Fibroblast of the conjunctiva (primary cell): ENCODE data around the gene ZNG1C.
"Not testable (repeated sequence)": the region's sequence is repeated elsewhere in the genome, so short reads cannot be mapped to it uniquely, and the experiment has no call there.

Experiments
- DNase-seq: peaks from one replicate; pipeline ENCODE4 v3.0.0-alpha.2; 2010; ENCODE audit warnings: low read depth

ZNG1C gene

DNA sequence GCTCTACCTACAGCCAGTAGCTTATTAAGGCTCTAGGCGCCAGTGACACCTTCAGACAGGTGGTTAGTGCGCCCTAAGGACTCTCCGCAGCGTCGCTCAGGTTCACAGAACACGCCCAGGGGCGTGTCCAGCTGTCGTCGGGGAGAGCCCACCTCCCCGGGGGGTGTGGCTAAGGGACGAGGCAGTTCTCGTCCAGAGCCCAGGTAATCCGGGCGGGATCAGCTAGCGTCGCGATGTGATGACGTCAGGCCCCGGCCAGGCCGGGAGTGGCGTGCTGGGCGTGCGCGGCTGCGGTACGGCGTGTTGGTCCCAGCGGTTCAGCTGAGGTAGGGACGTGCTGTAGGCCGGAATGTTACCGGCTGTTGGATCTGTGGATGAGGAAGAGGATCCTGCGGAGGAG is at the start of gene ZNG1C:
Gene ZNG1C (plus strand): TSS at position 301 of the 400 bp plus-strand sequence. CDS start 49 bp downstream, at position 350.
- DNase-seq: not testable (repeated sequence)

DNA sequence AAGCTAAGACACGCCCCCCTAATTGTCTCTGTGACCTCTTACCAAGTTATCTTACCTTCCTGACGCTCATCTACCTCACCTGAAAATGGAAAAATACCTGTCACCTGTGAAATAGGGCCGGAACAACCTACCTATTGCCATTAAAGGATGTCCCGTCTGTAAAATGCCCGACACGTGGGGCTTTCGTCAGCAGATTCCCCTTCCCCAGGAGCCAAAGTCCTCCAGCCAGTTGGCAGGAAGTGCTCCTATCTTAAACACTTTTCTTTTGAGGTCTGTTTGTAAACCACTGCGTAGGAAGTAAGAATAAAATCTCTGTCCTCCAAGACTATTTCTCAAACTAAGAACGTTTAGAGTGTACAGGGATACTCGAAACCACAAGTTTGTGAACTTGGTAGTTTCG is 654 bp downstream of the ZNG1C start:
- not testable (repeated sequence) for DNase-seq

DNA sequence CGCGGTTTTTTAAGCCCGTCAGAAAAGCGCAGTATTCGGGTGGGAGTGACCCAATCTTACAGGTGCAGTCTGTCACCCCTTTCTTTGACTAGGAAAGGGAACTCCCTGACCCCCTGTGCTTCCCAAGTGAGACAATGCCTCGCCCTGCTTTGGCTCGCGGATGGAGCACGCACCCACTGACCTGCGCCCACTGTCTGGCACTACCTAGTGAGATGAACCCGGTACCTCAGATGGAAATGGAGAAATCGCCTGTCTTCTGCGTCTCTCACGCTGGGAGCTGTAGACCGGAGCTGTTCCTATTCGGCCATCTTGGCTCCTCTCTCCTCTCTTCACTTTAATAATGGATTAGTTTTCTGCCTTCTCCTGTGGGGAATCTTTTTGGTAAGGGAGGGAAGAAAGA is 39.3 kb downstream of the ZNG1C start:
- not testable (repeated sequence) for DNase-seq

DNA sequence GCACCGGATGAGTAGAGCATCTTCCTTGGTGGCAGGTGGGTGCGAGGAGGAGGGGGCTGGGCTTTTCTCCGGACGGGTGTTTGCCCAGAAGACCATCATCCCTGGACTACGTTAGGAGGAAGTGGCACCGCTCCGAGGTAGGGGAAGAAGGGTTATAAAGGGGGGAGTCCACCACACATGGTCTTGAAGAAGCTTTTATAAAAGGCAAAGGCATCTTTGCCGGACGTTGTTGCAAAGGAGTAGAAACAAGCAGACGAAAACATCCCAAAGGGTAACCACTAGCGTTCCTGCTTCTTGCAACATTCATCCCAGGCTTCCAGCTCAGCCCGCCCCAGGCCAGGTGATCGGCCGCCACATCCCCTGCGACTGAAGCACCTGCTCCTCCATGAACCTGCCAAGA is 60.8 kb downstream of the ZNG1C start, which contains the start of gene FOXD4L3:
Gene FOXD4L3 (plus strand): TSS at position 301 of the 400 bp plus-strand sequence. CDS start 85 bp downstream, at position 386.
- not testable (repeated sequence) for DNase-seq

DNA sequence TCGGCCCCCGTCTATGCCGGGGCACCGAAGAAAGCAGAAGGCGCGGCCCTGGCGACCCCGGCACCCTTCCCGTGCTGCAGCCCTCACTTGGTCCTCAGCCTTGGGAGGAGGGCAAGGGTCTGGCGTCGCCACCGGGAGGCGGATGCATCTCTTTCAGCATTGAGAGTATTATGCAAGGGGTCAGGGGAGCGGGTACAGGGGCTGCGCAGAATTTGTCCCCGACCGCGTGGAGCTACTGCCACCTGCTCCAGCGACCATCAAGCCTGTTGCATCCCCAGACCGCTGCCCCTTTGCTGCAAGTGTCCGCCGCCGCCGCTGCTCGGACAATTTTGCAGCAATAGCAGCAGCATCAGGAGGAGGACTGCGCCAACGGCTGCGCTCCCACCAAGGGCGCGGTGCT is 62.0 kb downstream of the ZNG1C start:
- not testable (repeated sequence) for DNase-seq

DNA sequence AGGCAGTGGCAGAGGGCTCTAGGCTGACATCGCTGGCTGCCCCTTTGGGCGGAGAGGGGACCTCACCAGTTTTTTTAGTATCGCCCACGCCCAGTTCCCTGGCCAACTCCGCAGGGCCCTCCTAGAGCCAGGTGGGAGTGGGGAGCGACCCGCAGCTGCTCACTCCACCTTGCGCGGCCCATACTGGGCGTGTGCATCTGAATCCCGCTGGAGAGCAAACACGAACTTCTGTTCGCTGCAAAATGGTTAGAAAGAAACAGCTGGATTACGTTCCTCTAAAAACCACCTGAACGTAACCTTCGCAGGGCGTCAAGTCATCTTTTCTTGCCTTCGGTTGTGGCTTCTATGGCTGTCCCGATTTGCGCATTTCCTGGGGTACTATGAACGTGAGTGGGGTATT is 62.4 kb downstream of the ZNG1C start:
- not testable (repeated sequence) for DNase-seq

DNA sequence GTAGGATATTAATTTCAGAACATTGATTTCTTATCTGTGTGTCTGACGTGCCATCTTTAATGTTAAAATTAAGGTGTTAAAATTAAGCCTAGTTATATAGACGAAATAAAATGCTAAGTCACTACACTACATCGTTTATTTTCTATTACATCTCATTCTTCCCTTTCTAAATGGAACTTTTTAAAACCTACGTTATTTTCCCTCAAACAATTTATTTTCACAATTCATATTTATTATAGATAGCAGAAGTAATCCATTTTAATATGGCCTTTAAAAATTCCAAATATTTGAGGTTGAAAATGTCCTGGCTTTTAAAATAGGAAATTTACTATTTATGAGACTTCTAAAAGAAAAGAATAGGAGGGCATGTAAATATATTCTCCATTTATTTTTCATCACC is 63.0 kb downstream of the ZNG1C start:
- not testable (repeated sequence) for DNase-seq

DNA sequence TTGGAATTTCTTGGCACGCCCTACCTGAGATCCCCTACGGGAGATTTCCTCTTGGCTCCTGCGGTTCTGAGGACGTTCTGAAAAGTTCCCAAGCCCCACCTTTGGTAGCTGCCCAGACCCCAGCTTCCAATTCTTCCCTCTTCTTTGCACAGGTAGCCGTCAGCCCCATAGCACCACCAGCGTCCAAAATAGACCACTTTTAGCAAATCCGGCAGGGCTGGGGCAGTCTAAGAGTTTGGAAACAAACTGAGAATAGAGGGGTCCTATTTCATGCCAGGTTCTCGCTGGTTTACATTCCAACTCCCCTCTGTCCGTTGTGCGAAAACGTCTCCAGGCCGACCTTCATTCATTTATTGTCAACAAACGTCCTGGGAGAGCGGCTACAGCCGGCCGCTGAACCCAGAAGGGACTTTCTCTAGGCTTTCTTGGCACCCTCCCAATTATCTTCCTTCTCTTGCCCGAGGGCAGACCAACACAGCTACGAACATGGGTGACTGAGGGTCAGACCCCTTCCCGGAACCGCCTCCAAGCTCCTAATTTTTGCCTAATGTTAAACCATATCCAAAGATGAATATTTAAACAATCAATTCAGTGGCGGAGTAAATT is 64.0 kb downstream of the ZNG1C start:
- not testable (repeated sequence) for DNase-seq

DNA sequence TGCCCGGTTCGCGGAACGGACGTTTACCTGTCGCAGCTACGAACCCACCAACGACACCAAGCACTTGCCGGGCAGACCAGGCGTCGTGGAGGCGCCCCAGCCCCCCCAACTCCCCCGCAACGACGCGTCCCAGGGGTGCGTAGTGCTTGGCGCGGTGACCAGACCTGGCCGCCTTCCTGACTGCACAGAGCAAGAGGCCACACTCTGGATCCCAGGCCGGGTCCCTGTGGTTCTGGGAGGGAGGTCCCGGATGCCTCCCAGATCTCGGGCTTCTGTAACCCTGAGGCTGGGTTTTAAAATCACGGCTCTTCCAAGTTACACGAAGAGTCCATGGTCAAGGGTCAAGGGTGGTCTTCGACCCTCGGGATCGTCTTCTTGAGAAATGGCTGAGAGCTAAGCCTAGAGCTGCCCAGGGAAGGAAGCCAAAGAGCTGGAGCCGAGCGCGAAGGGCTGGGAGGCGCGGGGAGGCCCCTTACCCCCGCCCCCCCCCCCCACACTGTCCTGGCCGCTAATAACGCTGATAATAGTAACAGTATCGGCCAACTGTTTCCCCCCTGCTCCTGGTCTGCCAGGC is 64.7 kb downstream of the ZNG1C start:
- not testable (repeated sequence) for DNase-seq

DNA sequence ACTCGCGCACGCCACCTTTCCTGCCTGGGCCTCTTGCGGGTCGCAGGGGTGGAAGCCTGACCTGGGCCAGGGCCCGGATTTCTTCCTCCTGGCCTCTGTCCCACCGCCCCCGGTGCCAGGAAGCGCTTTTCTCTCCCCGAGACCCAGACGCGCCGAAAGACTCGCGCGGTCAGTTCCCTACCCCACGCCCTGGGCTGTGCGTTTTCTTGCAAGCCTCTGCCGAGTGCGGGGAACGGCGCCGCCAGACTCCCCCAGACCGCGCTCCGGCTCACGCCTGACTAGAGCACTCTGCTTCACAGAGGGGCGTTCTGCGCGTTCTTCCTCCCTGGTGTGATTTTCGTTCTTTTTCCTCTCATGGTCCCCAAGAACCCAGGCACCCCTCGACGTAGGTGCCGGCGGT is 65.3 kb downstream of the ZNG1C start:
- DNase-seq: not testable (repeated sequence)

DNA sequence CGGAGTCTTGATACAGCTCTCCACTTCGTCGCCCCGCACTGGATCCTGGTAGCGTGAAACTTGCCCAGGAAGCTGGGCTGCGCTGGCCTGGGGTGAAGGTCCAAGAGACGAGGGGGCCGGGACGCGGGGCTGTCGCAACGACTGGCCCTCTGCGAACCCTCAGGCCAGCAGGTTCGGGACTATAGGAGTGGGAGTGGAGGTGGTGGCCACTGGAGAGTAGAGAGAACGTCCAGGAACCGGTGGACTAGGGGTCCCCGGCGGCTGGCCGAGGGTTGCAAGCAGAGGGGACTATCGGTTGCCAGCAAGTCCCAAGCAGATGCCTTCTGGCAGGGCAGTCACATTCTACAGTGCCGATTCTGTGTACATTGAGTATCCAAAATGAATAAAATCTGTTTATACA is 65.9 kb downstream of the ZNG1C start:
- DNase-seq: not testable (repeated sequence)

DNA sequence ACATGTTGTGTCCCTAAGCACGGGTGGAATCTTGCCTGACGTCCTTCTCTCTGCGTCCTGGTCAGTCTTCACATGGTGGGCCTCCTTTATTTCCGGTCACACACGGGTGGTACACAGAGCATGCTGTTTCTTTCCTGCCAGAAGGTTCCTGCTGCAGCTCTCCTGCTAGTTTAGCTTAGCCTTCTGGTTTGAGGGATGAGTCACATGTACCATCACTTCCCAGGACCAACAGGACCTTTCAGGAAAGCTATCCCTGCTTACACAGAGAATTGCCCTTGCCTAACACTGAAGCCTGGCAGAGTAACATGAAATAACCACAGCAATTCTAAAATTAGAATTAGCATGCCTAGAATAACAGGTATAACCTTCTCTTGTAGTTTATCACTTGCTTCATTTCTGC is 69.4 kb downstream of the ZNG1C start:
- DNase-seq: not testable (repeated sequence)

DNA sequence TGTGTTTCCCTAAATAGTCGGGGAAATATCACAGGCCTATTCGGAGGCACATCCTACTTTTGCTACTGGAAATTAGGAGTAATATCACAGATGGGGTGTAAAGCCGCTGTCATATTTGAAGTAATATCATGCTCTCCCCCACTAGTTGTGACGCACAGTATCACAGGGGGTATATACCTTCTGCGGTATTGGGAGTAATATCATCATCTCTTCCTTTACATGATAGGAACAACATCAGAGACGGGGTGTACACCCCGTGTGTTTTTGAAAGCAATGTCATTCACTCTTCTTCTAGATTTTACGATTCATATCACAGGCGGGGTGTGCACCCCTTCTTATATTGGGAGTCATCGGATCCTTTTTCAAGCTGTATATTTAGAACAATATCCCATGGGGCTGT is 76.4 kb downstream of the ZNG1C start:
- not testable (repeated sequence) for DNase-seq

DNA sequence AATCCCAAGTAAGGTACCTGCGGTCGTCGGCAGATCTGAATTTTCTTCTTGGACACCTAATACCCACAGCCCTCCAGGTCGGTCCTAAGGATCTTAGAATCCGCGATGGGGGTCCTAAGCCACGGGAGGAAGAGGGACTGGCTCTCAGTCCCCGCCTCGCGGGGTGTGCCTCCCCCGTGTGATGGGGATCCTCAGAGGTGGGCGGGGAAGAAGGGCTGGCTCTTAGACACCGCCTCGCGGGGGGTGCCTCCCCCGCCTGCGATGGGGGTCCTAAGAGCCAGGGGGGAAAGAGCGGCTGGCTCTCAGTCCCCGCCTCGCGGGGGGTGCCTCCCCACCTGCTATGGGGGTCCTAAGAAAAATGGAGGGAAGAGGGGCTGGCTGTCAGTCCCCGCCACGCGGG is 82.0 kb downstream of the ZNG1C start:
- DNase-seq: not testable (repeated sequence)

DNA sequence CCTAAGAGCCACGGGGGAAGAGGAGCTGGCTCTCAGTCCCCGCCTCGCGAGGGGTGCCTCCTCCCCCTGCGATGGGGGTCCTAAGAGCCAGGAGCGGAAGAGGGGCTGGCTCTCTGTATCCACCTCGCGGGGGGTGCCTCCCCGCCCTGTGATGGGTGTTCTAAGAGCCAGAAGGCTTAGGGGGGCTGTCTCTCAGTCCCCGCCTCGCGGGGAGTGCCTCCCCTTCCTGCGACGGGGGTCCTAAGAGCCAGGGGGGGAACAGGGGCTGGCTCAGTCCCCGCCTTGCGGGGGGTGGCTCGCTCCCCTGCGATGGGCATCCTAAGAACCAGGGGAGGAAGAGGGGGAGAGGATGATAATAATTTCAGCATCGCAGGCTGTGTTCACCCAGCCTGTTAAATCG is 82.7 kb downstream of the ZNG1C start:
- not testable (repeated sequence) for DNase-seq

DNA sequence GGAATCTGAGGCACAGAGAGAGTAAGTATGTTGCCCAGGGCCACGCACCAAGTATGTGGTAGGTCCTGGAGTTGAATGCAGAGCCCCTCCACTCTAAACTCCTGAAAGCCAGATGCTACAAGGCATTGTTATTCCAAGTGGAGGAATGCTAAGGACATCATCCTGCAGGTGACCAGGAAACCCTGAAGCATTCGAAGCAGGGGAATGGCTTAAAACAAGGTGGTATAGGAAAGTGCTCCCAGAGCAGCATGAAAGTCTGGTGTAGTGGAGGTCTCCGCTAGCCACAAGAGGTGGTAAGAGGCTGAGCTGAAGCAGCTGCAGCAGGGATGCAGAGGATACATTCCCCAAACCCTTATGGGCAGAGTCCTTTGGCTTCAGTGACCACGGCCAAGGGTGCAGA is 87.3 kb downstream of the ZNG1C start:
- not testable (repeated sequence) for DNase-seq

DNA sequence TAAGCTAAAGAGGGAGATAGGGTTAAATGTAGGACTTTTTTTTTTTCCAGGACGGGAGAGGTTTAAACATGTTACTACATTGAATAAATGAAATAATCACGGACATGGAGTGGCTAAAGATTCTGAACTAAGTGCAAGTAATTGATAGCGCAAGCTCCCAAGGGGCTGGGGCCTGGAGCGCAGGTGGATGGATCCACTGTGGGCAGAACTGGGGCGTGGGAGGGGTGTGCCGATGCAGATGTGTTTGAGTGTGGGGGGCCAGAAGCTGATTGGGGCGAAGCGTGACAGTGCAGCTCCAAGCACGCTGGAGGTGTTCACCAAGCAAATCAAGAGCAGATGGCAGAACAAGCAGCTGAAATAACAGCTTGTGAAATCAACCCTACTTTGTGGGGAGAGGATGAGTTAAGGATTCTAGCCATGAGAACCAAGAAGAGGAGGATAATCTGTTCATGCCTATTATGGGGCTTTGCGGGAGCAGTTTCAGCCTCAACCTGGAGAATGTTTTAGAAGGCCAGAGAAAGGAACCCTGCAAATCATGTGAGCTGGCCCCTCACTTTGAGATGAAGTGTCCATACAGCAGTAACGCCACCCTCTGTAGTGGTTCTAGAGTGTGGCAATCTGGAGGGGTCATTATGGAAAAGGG is 88.9 kb downstream of the ZNG1C start:
- not testable (repeated sequence) for DNase-seq

DNA sequence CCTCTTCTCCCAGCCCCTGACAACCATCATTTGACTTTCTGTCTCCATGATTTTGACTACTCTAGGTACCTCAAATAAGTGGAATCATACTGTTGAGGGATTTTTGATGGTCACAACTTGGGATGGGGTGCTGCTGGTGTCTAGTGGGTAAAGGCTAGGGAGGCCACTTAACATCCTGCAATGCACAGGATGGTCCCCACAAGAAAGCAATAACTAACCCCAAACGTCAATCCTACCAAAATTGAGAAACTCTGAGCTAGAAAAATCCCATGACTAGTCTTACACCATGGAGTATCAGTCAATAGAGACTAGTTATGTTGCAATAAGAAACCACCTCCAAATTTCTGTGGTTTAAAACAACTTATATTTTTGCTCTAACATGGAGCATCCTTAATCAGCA is 90.3 kb downstream of the ZNG1C start:
- not testable (repeated sequence) for DNase-seq

DNA sequence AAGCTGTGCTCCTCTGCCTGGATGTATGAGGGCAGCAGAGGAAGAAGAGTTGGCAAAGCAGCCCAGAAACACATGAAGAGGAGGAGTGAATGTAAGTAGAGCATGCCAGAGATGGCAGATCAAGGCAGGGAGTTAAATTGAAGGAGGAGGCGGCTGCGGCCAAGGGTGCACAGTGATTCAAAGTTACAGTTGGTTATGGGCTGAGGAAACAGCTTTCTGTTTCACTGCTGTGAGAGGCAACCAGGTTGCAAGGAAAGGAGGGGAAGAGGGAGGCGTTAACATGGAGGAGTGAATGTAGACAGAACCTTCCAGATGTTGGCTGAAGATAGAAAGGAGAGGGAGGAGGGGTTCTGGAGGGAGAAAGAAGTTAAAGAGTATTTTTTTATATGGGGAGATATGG is 94.2 kb downstream of the ZNG1C start:
- DNase-seq: not testable (repeated sequence)

DNA sequence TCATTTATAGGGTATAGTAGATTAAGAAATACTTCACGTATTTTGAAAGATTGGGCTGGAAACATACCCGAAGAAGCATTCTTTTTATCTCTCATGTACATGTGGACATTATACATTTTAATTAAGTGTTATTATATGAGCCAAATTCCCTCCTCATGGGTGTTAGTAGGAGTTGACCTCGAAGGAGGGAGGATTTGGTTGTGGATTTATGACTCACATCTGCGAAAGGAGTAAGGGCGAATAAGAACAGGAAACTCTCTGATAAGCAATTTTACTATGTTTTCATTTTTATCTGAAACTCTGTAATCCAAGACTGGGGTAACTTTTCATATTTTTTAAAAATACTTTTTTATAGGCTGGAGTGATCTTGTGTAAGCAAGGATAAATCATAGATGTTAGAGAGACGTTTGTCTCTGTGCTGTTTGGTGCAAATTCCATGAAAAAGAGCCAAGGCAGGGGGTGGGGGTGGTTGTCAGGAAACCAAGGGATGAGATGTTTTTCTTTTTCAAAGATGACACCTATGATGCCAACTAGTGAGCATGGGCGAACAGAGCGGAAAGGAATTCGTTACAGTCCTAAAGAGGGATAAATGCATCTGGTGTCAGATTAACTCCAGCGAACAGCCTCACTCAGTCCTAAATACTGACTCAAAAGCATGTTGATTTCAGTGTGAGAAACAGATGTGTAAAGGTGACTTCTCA is 95.0 kb downstream of the ZNG1C start:
- DNase-seq: not testable (repeated sequence)

DNA sequence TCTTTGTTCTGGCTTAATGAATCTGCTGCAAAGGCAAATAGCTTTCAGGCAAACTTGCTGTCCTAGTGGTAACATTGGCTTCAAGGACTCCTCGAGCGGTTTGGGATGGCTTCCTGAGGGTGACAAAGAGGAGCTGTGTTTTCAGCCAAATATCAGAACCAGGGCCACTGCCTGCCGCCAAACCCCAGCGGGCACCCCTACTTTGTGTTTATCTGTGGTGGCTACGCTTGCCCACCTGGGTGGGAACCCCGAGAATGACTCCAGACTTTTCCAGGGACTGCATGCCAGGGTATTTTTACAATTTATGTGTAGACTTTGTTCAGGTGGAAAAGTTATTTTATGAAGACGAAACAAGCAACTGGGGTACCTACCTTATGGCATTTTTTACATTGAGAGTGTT is 96.2 kb downstream of the ZNG1C start:
- DNase-seq: not testable (repeated sequence)

DNA sequence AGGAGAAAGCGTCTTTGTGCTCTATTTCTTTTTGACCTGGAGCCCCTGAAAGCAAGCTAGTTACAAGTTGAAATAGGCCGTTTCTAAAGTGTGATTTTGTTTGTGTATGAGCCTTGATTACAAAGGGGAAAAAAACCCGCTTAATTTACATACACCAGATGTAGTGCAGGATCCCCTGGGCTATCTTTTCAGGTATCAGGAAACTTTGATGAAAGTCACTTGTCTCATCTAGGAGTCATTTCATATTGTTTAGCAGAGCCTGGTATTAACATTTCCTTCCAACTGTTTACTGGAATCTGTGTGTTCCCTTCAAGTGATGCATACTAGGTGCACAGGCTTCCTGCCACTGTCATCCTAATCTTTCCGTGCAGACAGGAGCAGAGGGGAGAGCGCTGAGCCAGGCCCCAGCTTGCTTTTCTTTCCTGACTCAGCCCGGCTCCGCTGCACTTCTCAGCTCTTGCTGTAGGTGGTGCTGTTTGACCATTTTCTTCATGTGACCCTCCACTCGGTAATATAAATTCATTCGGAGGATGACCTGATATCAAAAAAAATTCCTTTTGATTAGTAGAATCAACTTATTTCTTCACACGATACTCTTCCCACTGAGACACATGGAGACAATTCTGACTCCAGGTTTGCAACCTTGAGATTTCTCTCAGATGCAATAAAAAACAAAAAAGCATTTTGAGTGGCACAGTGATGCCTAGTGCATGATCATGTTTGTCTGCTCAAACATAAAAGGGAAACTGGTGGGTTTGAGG is 100.7 kb downstream of the ZNG1C start:
- not testable (repeated sequence) for DNase-seq
